Fibroblast of the aortic adventitia (primary cell): ENCODE measurements around the gene DNM2. TPM values are rescaled to one million over a fixed set of nuclear protein-coding genes. Genes with fewer than 3 reads are reported as not detected.
A peak's percentile ranks its signal among the peaks of the same experiment; 100 is the strongest.
"Not testable (repeated sequence)": the region's sequence is repeated elsewhere in the genome, so short reads cannot be mapped to it uniquely, and the experiment has no call there.

Experiments used
- DNase-seq: peaks from one replicate; pipeline ENCODE4 v3.0.0-alpha.2; 2010; ENCODE audit warnings: low read depth
- H3K4me3 ChIP-seq: 2 replicates; pipeline ENCODE4 v1.5.1; 2011; ENCODE audit warnings: low read depth, mild to moderate bottlenecking, control low read depth, low read length, moderate library complexity
- total RNA-seq: library from RNA; depleted of rRNA; stranded (reverse); fragments of >200 nt; gene quantifications from 2 replicates; pipeline ENCODE4 v1.2.3, GENCODE V29; 2012; ENCODE audit warnings: low replicate concordance
- TF ChIP-seq, protein P1 (sequence below): IDR thresholded peaks from 2 replicates; pipeline ENCODE4 v1.5.1; 2011; ENCODE audit warnings: mild to moderate bottlenecking, low read length, control low read depth, inconsistent platforms; ENCODE audit not compliant: insufficient read depth

DNM2 gene
- total RNA-seq, 1 donor = 83.2 TPM

DNA sequence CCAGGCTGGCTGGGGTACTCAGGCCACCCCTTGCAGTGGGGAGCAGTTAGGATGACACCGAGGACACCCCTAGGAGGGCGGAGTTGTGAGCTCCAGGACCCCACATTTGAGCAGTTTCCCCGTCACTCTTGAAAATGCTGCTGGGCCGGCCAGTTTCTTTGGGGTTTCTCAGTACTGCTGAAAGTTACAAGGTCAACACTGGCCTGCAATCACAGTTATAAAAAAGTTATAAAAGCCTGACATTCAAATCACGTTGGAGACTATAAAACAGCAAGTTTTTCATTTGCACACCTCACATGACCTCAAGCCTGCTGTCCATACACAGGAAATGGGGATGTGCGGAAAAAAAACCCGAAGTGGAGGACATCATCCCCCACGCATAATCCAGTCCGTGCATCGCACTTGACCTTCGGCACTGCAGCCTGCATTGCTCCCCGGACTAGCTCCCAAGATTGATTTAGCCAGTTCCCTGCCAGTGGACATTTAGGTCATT lies 27.0 kb downstream of the DNM2 start:
- TF ChIP-seq, protein P1, sequence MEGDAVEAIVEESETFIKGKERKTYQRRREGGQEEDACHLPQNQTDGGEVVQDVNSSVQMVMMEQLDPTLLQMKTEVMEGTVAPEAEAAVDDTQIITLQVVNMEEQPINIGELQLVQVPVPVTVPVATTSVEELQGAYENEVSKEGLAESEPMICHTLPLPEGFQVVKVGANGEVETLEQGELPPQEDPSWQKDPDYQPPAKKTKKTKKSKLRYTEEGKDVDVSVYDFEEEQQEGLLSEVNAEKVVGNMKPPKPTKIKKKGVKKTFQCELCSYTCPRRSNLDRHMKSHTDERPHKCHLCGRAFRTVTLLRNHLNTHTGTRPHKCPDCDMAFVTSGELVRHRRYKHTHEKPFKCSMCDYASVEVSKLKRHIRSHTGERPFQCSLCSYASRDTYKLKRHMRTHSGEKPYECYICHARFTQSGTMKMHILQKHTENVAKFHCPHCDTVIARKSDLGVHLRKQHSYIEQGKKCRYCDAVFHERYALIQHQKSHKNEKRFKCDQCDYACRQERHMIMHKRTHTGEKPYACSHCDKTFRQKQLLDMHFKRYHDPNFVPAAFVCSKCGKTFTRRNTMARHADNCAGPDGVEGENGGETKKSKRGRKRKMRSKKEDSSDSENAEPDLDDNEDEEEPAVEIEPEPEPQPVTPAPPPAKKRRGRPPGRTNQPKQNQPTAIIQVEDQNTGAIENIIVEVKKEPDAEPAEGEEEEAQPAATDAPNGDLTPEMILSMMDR = no peak
- DNase-seq = no peak
- H3K4me3 ChIP-seq = no peak overlapping the region

DNA sequence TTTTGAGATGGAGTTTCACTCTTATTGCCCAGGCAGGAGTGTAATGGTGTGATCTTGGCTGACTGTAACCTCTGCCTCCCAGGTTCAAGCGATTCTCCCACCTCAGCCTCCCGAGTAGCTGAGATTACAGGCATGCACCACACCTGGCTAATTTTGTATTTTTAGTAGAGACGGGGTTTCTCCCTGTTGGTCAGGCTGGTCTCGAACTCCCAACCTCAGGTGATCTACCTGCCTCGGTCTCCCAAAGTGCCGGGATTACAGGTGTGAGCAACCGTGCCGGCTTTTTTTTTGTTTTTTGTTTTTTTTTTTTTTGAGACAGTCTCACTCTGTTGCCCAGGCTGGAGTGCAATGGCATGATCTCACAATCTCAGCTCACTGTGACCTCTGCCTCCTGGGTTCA lies 28.6 kb downstream of the DNM2 start:
- H3K4me3 ChIP-seq, DNase-seq: not testable (repeated sequence)

DNA sequence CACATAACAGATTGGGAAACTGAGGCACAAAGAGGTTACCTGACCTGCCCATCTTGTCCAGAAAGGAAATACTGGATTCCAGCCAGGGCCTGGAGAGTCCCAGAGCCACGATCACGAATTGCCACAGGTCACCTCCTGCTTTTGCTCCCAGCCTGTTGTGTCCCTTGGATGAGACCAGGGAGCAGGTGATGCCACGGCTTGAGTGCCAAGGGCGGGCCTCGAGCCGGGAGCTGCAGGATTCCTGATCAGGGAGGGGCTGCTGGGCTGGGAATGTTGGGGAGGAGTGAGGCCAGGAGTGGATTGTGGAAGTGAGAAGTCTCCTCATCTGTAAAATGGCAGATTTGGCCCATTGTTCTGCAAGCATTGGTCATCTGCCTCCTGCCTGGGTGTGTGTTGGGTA lies 29.4 kb downstream of the DNM2 start:
- no peak for DNase-seq
- TF ChIP-seq, protein P1 = no peak
- no peak overlapping the region for H3K4me3 ChIP-seq

DNA sequence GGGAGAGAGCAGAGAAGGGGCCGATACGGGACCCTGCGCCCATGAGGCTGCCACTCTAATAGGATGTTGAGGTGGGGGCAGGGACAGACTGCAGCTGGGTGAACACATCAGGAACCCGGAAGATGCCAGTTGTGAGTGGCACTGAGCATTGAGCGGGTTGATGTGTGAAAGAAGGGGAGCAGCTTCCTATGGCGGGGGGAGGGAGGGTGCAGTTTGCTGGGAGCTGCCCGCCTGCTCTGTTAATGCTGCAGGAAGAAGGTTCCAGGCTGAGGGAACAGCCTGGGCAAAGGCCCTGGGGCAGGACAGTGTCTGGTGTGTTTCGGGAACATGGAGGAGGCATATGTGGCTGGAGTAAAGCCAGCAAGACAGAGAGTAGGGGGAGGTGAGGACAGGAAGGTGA lies 29.8 kb downstream of the DNM2 start:
- no peak overlapping the region for H3K4me3 ChIP-seq
- TF ChIP-seq, protein P1 = no peak
- DNase-seq = no peak

DNA sequence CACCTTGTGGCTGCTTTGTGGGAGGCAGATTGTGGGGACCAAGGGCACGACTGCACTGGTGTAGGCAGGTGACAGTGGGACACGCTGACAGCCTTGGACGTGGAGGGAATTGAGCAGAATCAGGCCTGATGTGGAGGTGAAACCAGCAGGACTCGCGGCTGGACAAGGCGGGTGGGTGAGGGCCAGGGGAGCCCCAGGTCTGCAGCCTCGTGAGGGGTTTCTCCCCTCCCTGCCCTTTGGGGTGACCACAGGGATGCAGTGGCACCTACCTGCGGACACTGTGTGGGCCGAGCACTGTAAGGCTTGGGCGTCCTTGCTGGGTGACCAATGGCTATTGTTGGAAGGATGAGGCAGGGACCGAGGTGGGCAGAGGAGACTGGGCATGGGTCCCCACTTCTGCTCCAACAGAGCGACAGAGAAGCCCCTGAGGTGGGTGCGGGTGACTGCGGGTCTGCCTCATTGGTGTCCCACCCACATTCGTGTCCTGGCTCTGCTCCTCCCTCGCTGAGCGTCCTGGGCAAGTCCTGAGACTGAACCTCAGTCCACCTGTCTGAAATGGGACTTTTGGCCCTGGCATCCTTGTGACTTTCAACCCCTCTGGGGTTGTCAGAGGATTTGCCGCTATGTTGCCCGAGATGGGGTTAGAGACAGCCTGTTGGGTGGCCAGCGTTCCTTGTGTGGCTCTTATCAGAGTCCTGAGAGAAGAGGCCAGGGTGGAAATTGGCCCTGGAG lies 30.5 kb downstream of the DNM2 start:
- no peak for DNase-seq
- TF ChIP-seq, protein P1 = no peak
- H3K4me3 ChIP-seq = no peak overlapping the region

DNA sequence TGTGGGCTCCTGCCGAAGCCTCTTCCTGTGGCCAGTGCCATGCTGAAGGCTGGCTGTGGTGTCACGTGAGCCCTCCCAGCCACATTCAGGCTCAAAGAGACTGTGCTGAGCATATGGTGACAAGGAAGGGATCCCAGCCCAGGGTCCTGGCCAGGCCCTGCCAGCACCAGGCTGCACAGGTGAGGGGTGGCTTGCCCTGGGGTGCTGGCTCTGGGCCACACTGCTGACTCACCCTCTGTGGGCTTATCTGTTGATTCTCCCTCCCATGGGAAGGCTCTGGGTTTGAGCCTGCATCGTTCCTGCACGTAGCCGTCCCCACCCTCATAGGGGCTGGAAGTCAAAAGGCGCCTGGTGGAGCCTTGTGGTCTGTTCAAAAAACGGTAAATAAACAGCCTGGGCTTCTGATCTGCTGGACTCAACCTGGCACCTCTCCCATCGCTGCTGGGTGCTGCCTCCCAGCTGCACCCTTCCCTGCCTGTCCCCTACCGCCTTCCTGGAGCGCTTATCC lies 31.1 kb downstream of the DNM2 start:
- H3K4me3 ChIP-seq = no peak overlapping the region
- TF ChIP-seq, protein P1 = no peak
- DNase-seq = peak; percentile 70

DNA sequence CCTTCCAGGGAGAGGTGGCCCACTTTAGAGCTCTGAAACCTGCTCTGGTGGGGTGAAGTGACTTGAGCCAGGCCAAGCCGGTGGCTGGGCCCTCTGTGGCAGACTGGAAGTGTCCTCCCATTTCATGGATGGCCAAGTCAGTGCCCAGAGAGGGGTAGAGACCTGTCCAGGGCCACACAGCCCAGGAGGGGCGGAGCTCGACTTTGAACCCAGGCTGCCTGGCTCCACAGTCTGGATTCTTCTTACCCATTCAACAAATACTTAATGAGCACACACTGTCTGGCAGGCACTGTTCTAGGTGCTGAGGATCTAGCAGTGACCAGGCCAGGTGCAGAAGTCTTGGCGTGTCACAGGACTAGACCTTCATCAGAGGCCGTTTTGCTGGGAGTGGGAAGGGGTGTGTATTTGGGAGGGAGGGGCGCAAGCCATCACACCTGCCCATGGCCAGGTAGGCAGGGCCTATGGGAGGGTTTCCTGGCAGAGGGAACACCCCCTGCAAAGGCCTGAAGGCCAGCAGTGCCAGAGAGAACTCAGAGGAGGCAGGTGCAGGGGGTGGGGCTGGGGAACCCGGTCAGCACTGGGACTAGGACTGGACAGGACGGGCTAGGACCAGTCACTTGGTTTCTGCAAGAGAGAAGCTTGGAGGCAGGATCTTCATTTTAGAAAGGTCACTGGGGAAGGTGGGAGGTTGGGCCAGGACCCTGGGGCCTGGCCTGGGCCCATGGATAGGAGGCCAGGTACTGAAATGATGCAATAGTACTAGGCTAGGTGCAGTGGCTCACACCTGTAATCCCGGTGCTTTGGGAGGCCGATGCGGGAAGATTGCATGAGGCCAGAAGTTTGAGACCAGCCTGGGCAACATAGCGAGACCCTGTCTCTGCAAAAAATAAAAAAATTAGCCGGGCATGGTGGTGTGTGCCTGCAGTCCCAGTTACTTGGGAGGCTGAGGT lies 31.8 kb downstream of the DNM2 start:
- no peak for DNase-seq
- TF ChIP-seq, protein P1 = no peak

More for the DNA sequence above, 31.8 kb downstream of the DNM2 start:
- no peak overlapping the region for H3K4me3 ChIP-seq
